Osteocyte (in vitro differentiated cells): ENCODE results near the gene MRPL51. TPM values are rescaled to one million over a fixed set of nuclear protein-coding genes. Genes with fewer than 3 reads are reported as not detected.

Experiments
- DNase-seq: peaks from one replicate; pipeline ENCODE4 v3.0.0; 2021; ENCODE audit warnings: mixed read lengths; ENCODE audit not compliant: unreplicated experiment; ENCODE audit errors: extremely low spot score
- H3K27ac Mint-ChIP-seq: one replicate; pipeline ENCODE4 v1.8.0; 2021; ENCODE audit warnings: mild to moderate bottlenecking, mixed read lengths; ENCODE audit not compliant: unreplicated experiment
- H3K27me3 Mint-ChIP-seq: one replicate; pipeline ENCODE4 v1.8.0; 2021; ENCODE audit warnings: mixed read lengths; ENCODE audit not compliant: unreplicated experiment
- H3K36me3 Mint-ChIP-seq: one replicate; pipeline ENCODE4 v1.8.0; 2021; ENCODE audit warnings: mixed read lengths; ENCODE audit not compliant: unreplicated experiment
- H3K4me1 Mint-ChIP-seq: one replicate; pipeline ENCODE4 v1.8.0; 2021; ENCODE audit warnings: mixed read lengths; ENCODE audit not compliant: unreplicated experiment
- H3K4me3 Mint-ChIP-seq: one replicate; pipeline ENCODE4 v1.8.0; 2021; ENCODE audit warnings: mild to moderate bottlenecking, moderate library complexity, mixed read lengths; ENCODE audit not compliant: unreplicated experiment
- H3K9me3 Mint-ChIP-seq: one replicate; pipeline ENCODE4 v1.8.0; 2021; ENCODE audit warnings: mixed read lengths; ENCODE audit not compliant: unreplicated experiment
- CTCF ChIP-seq: fragments of 200-600 bp; sonication (generic); IDR thresholded peaks from 2 replicates; pipeline ENCODE4 v1.5.0; 2021; ENCODE audit warnings: antibody characterized with exemption, mild to moderate bottlenecking, moderate library complexity
- total RNA-seq: library from RNA; stranded (reverse); gene quantifications from 2 replicates; pipeline ENCODE4 v1.2.1, GENCODE V29; 2021

Gene MRPL51
- total RNA-seq, 1 donor from 2014 or later, result 172 TPM

- H3K27ac Mint-ChIP-seq, result peak overlapping the region; percentile 63
- H3K9me3 Mint-ChIP-seq, result no peaks in the 10 kb centered on the region
- H3K36me3 Mint-ChIP-seq, result peaks cover 40% of the 10 kb centered on the region
- H3K4me1 Mint-ChIP-seq, result peaks cover 29% of the 10 kb centered on the region
- TF ChIP-seq CTCF, result no peak
- no peak for DNase-seq
- no peak overlapping the region for H3K4me3 Mint-ChIP-seq
- H3K27me3 Mint-ChIP-seq, result no peaks in the 10 kb centered on the region
Measured at GRCh38 chr12:6530576-6531260, 37.7 kb upstream of the MRPL51 start.

GRCh38 chr12:6529291-6529737, 36.3 kb upstream of the MRPL51 start:
- H3K9me3 Mint-ChIP-seq, result no peaks in the 10 kb centered on the region
- peak overlapping the region; percentile 14 for H3K27ac Mint-ChIP-seq
- no peak for TF ChIP-seq CTCF
- H3K4me3 Mint-ChIP-seq, result no peak overlapping the region
- DNase-seq, result no peak
- H3K36me3 Mint-ChIP-seq, result peaks cover 52% of the 10 kb centered on the region
- no peaks in the 10 kb centered on the region for H3K27me3 Mint-ChIP-seq
- peaks cover 22% of the 10 kb centered on the region for H3K4me1 Mint-ChIP-seq

GRCh38 chr12:6528539-6529235, 35.6 kb upstream of the MRPL51 start:
- Mint-ChIP-seq H3K4me3 (no peak overlapping the region), H3K27me3 (no peaks in the 10 kb centered on the region), H3K36me3 (peaks cover 56% of the 10 kb centered on the region), H3K4me1 (peaks cover 19% of the 10 kb centered on the region), H3K27ac (no peak overlapping the region), H3K9me3 (no peaks in the 10 kb centered on the region)
- no peak for DNase-seq
- TF ChIP-seq CTCF, result no peak

GRCh38 chr12:6527711-6528110, 34.6 kb upstream of the MRPL51 start:
- H3K27ac Mint-ChIP-seq, result no peak overlapping the region

More at GRCh38 chr12:6527711-6528110, 34.6 kb upstream of the MRPL51 start:
- Mint-ChIP-seq H3K27me3 (no peaks in the 10 kb centered on the region), H3K36me3 (peaks cover 58% of the 10 kb centered on the region), H3K4me3 (no peak overlapping the region), H3K9me3 (no peaks in the 10 kb centered on the region), H3K4me1 (peaks cover 11% of the 10 kb centered on the region)
- TF ChIP-seq CTCF, result no peak
- DNase-seq, result no peak
